ENCODE results near the gene HS2ST1. TPM values are rescaled to one million over a fixed set of nuclear protein-coding genes. Genes with fewer than 3 reads are reported as not detected.
"Not testable (repeated sequence)": the region's sequence is repeated elsewhere in the genome, so short reads cannot be mapped to it uniquely, and the experiment has no call there.

The HS2ST1 gene
- total RNA-seq, 6 experiments from 2014 or later = 23.8 to 26.8 (median 24.8) TPM

GRCh38 chr1:86981482-86982213, 67.2 kb downstream of the HS2ST1 start:
- Mint-ChIP-seq H3K4me3 (no peak overlapping the region), H3K4me1 (ENCODE audit: low read depth) (no peaks in the 10 kb centered on the region), H3K9me3 (no peaks in the 10 kb centered on the region), H3K27ac (no peak overlapping the region), H3K27me3 (ENCODE audit: insufficient read depth) (no peaks in the 10 kb centered on the region; the same call in 1 of the 2 replicates), H3K36me3 (ENCODE audit: low read depth) (no peaks in the 10 kb centered on the region)
- no peak for DNase-seq
- TF ChIP-seq, protein P1, sequence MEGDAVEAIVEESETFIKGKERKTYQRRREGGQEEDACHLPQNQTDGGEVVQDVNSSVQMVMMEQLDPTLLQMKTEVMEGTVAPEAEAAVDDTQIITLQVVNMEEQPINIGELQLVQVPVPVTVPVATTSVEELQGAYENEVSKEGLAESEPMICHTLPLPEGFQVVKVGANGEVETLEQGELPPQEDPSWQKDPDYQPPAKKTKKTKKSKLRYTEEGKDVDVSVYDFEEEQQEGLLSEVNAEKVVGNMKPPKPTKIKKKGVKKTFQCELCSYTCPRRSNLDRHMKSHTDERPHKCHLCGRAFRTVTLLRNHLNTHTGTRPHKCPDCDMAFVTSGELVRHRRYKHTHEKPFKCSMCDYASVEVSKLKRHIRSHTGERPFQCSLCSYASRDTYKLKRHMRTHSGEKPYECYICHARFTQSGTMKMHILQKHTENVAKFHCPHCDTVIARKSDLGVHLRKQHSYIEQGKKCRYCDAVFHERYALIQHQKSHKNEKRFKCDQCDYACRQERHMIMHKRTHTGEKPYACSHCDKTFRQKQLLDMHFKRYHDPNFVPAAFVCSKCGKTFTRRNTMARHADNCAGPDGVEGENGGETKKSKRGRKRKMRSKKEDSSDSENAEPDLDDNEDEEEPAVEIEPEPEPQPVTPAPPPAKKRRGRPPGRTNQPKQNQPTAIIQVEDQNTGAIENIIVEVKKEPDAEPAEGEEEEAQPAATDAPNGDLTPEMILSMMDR (IDR thresholded peaks at IDR 0.05) = no peak

DNA sequence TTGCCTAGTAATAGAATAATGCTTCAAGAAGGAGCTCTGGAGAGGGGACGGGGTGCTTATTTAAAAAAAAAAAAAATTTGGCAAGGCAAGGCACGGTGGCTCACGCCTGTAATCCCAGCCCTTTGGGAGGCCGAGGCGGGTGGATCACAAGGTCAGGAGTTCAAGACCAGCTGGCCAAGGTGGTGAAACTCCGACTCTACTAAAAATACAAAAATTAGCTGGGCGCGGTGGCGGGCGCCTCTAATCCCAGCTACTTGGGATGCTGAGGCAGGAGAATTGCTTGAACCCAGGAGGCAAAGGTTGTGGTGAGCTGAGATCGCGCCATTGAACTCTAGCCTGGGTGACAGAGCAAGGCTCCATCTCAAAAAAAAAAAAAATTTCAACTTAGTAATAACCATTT, 69.2 kb downstream of the HS2ST1 start:
- H3K27ac Mint-ChIP-seq; H3K4me1 Mint-ChIP-seq (ENCODE audit: low read depth); H3K27me3 Mint-ChIP-seq (ENCODE audit: insufficient read depth); H3K9me3 Mint-ChIP-seq; DNase-seq; H3K4me3 Mint-ChIP-seq; H3K36me3 Mint-ChIP-seq (ENCODE audit: low read depth): not testable (repeated sequence)

- Mint-ChIP-seq H3K36me3 (ENCODE audit: low read depth) (no peaks in the 10 kb centered on the region), H3K27me3 (ENCODE audit: insufficient read depth) (no peaks in the 10 kb centered on the region), H3K4me1 (ENCODE audit: low read depth) (peaks cover 1% of the 10 kb centered on the region), H3K4me3 (no peak overlapping the region), H3K27ac (no peak overlapping the region), H3K9me3 (no peaks in the 10 kb centered on the region)
- no peak for DNase-seq
- TF ChIP-seq, protein P1 (IDR thresholded peaks at IDR 0.05) = no peak
Measured at GRCh38 chr1:86987446-86987845, 73.0 kb downstream of the HS2ST1 start.

DNA sequence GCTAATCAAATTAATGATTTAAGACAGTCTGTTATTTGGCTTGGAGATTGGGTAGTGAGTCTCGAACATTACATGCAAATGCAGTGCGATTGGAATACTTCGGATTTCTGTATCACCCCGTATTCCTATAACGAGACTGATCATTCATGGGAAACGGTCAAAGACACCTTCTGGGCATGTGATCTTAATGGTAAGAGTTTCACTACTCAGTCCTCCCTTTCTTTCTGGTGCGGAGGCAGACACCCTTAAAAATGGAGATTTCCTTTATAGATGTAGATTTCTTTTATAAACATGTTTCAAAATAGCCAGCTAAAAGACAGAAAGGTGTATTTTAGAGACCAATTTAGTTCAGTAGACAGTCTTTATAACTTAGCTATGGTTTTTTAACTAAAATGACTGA, 74.4 kb downstream of the HS2ST1 start:
- no peak for DNase-seq
- H3K27ac Mint-ChIP-seq = no peak overlapping the region
- H3K4me1 Mint-ChIP-seq (ENCODE audit: low read depth) = peaks cover 15% of the 10 kb centered on the region
- H3K4me3 Mint-ChIP-seq = no peak overlapping the region
- H3K27me3 Mint-ChIP-seq (ENCODE audit: insufficient read depth) = no peaks in the 10 kb centered on the region
- TF ChIP-seq, protein P1 (IDR thresholded peaks at IDR 0.05) = no peak
- no peaks in the 10 kb centered on the region for H3K9me3 Mint-ChIP-seq
- no peaks in the 10 kb centered on the region for H3K36me3 Mint-ChIP-seq (ENCODE audit: low read depth)

DNA sequence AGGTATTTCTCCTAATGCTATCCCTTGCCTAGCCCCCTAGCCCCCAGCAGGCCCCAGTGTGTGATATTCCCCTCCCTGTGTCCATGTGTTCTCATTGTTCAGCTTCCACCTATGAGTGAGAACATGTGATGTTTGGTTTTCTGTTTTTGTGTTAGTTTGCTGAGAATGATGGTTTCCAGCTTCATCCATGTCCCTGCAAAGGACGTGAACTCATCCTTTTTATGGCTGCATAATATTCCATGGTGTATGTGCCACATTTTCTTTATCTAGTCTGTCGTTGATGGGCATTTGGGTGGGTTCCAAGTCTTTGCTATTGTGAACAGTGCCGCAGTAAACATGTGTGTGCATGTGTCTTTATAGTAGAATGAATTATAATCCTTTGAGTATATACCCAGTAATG, 75.3 kb downstream of the HS2ST1 start:
- not testable (repeated sequence) for H3K27ac Mint-ChIP-seq; H3K27me3 Mint-ChIP-seq (ENCODE audit: insufficient read depth); H3K9me3 Mint-ChIP-seq

GRCh38 chr1:86990826-86991225, 76.4 kb downstream of the HS2ST1 start:
- TF ChIP-seq, protein P1 (IDR thresholded peaks at IDR 0.05) = no peak
- no peaks in the 10 kb centered on the region for H3K9me3 Mint-ChIP-seq
- peaks cover 17% of the 10 kb centered on the region for H3K4me1 Mint-ChIP-seq (ENCODE audit: low read depth)
- no peak overlapping the region for H3K27ac Mint-ChIP-seq
- no peaks in the 10 kb centered on the region for H3K36me3 Mint-ChIP-seq (ENCODE audit: low read depth)
- no peak for DNase-seq
- H3K27me3 Mint-ChIP-seq (ENCODE audit: insufficient read depth) = no peaks in the 10 kb centered on the region
- H3K4me3 Mint-ChIP-seq = no peak overlapping the region

More for the DNA sequence above, 75.3 kb downstream of the HS2ST1 start:
- H3K4me3 Mint-ChIP-seq; DNase-seq; H3K36me3 Mint-ChIP-seq (ENCODE audit: low read depth): not testable (repeated sequence)
- peaks cover 17% of the 10 kb centered on the region for H3K4me1 Mint-ChIP-seq (ENCODE audit: low read depth)

All from HFFc6 (cell line).